Measurements from ENCODE around the gene TMEM234. TPM values are rescaled to one million over a fixed set of nuclear protein-coding genes. Genes with fewer than 3 reads are reported as not detected.

The TMEM234 gene
- total and polyA plus RNA-seq, 2 of the 13 experiments (the other 11 are each of a cell fraction or from before 2014, with no cell fraction given) = 6.1 to 9.0 TPM

- peak; percentile 27; the same call in 1 of the 2 replicates for TF ChIP-seq HDAC1 (CRISPR knock-in tag; IDR thresholded peaks at IDR 0.05)
- 0 out of 2 replicates have a peak, but pooled peaks have one; percentile 1 for TF ChIP-seq ZNF543 (CRISPR knock-in tag; IDR thresholded peaks at IDR 0.05)
These were observed 29.0 kb upstream of the TMEM234 start, which contains the start of gene LCK (continued) for GRCh38 chr1:32250893-32251716.

DNA sequence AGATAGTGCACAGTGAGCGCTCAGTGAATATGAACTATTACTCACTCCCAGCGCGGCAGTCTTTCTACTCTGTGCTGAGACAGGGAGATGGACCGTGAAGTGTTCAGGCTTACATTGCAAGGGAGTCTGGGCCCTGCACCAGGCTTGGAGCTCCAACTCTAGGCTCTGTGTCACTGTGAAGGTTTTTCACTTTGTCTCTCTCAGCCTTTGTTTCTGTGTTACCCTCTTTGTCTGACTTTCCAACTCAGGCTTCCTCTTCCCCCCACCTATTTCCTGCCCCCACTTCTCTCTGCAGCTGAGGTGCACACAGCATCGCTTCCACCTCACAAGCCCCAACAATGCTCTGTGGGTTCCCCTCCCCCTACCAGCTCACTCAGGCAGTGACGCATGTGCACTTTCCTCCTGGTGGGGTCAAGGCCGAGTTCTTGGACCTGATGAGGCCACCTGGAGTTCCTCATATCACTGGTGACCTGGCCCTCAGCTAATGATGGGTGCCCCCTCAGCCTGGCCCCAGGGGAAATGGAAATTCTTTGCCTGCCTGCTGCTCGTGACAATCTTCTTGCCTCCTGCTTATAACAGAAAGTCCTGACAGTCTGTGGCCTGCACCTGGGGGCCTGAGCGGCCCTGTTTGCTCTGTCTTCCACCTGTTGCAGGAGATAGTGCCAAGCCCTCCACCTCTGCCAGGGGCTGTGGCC lies 27.8 kb upstream of the TMEM234 start:
- no peaks in the 10 kb centered on the region for H3K27me3 ChIP-seq (ENCODE audit: control insufficient read depth in 1 of 2, insufficient read depth in 2 of 2, low read length in 2 of 2)
- H3K79me2 ChIP-seq (ENCODE audit: insufficient read depth, low read length) = no peaks in the 10 kb centered on the region
- no peaks in the 10 kb centered on the region for H3K36me3 ChIP-seq (replicated peaks in 1 of 2; ENCODE audit: control insufficient read depth in 1 of 2, insufficient read depth in 2 of 2, low read length in 2 of 2)
- peak; percentile 51 for ATAC-seq
- H3K4me2 ChIP-seq (ENCODE audit: low read depth, low read length) = peak overlapping the region; percentile 91
- H3K9ac ChIP-seq (ENCODE audit: insufficient read depth, low read depth, low read length) = peak overlapping the region; percentile 76
- no peaks in the 10 kb centered on the region for H3K9me3 ChIP-seq (ENCODE audit: low read length)
- H2AFZ ChIP-seq (ENCODE audit: low read length) = no peak overlapping the region
- no peaks in the 10 kb centered on the region for H4K20me1 ChIP-seq (ENCODE audit: insufficient read depth, low read length)
- in situ Hi-C loops (cut with HindIII; ENCODE audit: extremely low pct_ligation_motif_present, low pct_unique_long_range_greater_than_20kb) (no loop called here), intact Hi-C loops (cut with micrococcal nuclease; ENCODE audit: unreplicated experiment) (no loop called here)
- FAIRE-seq = peak; percentile 90
- H3K27ac ChIP-seq (ENCODE audit: extremely low read length, insufficient read depth, low read length) = peak overlapping the region; percentile 92
- DNase-seq (ENCODE audit: low spot score) = peak; percentile 91
- peak overlapping the region; percentile 8 to 53 (median 38); a peak in 5 of 6 replicates for H3K4me3 ChIP-seq (replicated peaks in 1 of 3; ENCODE audit: insufficient read depth in 1 of 3, low read depth in 2 of 3, low read length in 3 of 3)
- WGBS (ENCODE audit: low lambda C conversion rate) = 0% methylated on average over 9 of the region's 9 CpGs
- ChIA-PET CTCF (ENCODE audit: low intra/inter-chr PET ratio, low total read pairs) (no interaction called here), POLR2A (interaction anchor here (0.8 to 7.1 kb wide), 27 partner anchors 7 to 144 kb away, joined by 3 to 48 read pairs (median 7); partner anchors contain the start of genes BSDC1, HDAC1, KPNA6 and MARCKSL1)
- peaks cover 98% of the 10 kb centered on the region for H3K4me1 ChIP-seq (ENCODE audit: insufficient read depth, low read length)
- BruUV-seq (replicated peaks) = no TSS peak
- TF ChIP-seq REPIN1 (CRISPR knock-in tag; IDR thresholded peaks at IDR 0.05; ENCODE audit: borderline replicate concordance, low read depth) = peak; percentile 78; the same call in 1 of the 2 replicates
- peak; percentile 90 for TF ChIP-seq FOSL2 (CRISPR knock-in tag; IDR thresholded peaks at IDR 0.05)
- TF ChIP-seq, protein P1, sequence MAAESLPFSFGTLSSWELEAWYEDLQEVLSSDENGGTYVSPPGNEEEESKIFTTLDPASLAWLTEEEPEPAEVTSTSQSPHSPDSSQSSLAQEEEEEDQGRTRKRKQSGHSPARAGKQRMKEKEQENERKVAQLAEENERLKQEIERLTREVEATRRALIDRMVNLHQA (CRISPR knock-in tag; IDR thresholded peaks at IDR 0.05) = no peak
- TF ChIP-seq PBX2 (CRISPR knock-in tag; IDR thresholded peaks at IDR 0.05) = no peak
- TF ChIP-seq, protein P2, sequence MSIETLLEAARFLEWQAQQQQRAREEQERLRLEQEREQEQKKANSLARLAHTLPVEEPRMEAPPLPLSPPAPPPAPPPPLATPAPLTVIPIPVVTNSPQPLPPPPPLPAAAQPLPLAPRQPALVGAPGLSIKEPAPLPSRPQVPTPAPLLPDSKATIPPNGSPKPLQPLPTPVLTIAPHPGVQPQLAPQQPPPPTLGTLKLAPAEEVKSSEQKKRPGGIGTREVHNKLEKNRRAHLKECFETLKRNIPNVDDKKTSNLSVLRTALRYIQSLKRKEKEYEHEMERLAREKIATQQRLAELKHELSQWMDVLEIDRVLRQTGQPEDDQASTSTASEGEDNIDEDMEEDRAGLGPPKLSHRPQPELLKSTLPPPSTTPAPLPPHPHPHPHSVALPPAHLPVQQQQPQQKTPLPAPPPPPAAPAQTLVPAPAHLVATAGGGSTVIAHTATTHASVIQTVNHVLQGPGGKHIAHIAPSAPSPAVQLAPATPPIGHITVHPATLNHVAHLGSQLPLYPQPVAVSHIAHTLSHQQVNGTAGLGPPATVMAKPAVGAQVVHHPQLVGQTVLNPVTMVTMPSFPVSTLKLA (IDR thresholded peaks at IDR 0.05) = no peak
- TF ChIP-seq ZFP90 (CRISPR knock-in tag; IDR thresholded peaks at IDR 0.05; ENCODE audit: borderline replicate concordance) = 0 out of 2 replicates have a peak, but pooled peaks have one; percentile 64
- peak; percentile 80 for TF ChIP-seq ZBTB7A (CRISPR knock-in tag; IDR thresholded peaks at IDR 0.05)
- TF ChIP-seq ZNF350 (CRISPR knock-in tag; IDR thresholded peaks at IDR 0.05; ENCODE audit: borderline replicate concordance, low read depth) = peak; percentile 79; the same call in 1 of the 2 replicates
- TF ChIP-seq MAF1 (CRISPR knock-in tag; IDR thresholded peaks at IDR 0.05; ENCODE audit: borderline replicate concordance) = no peak
- no peak for TF ChIP-seq ZSCAN20 (CRISPR knock-in tag; IDR thresholded peaks at IDR 0.05; ENCODE audit: borderline replicate concordance)
- no peak for TF ChIP-seq TIGD3 (CRISPR knock-in tag; IDR thresholded peaks at IDR 0.05; ENCODE audit: borderline replicate concordance)
- TF ChIP-seq FOXK1 (CRISPR knock-in tag; IDR thresholded peaks at IDR 0.05; ENCODE audit: borderline replicate concordance, low read depth) = 0 out of 2 replicates have a peak, but pooled peaks have one; percentile 46
- peak; percentile 65; the same call in 1 of the 3 replicates for TF ChIP-seq MXI1 (IDR thresholded peaks at IDR 0.05; ENCODE audit: borderline replicate concordance, low read depth, low read length)
- TF ChIP-seq MEF2D (CRISPR knock-in tag; IDR thresholded peaks at IDR 0.05) = peak; percentile 94
